DOHH2 (cell line): ENCODE measurements around the gene KIF2A.

ENCODE experiments used
- H3F3A ChIP-seq: fragments of 200-600 bp; sonication (generic), shearing (Covaris generic); 2 replicates; pipeline ENCODE4 v1.6.0; 2016; ENCODE audit warnings: antibody characterized with exemption, mild to moderate bottlenecking; ENCODE audit not compliant: control insufficient read depth, insufficient read depth
- H3K27ac ChIP-seq: fragments of 200-600 bp; sonication (generic); 2 replicates; pipeline ENCODE4 v1.5.1; 2014; ENCODE audit warnings: low read depth, mild to moderate bottlenecking, low read length, moderate library complexity
- H3K27me3 ChIP-seq: fragments of 200-600 bp; sonication (generic); 2 replicates; pipeline ENCODE4 v1.6.1; 2014; ENCODE audit warnings: mild to moderate bottlenecking, low read length, mixed read lengths; ENCODE audit not compliant: control insufficient read depth
- H3K36me3 ChIP-seq: fragments of 200-600 bp; sonication (generic); 2 replicates; pipeline ENCODE4 v1.6.1; 2014; ENCODE audit warnings: mild to moderate bottlenecking, low read length, moderate library complexity, mixed read lengths; ENCODE audit not compliant: control insufficient read depth
- H3K4me1 ChIP-seq: fragments of 200-600 bp; sonication (generic); 2 replicates; pipeline ENCODE4 v1.6.1; 2014; ENCODE audit warnings: mild to moderate bottlenecking, low read length, mixed read lengths; ENCODE audit not compliant: control insufficient read depth
- H3K4me2 ChIP-seq: fragments of 200-600 bp; sonication (generic); 2 replicates; pipeline ENCODE4 v1.6.0; 2014; ENCODE audit warnings: mild to moderate bottlenecking, low read length, moderate library complexity
- H3K4me3 ChIP-seq: fragments of 200-600 bp; sonication (generic); 2 replicates; pipeline ENCODE4 v1.5.1; 2014; ENCODE audit warnings: mild to moderate bottlenecking, low read length, mixed read lengths
- H3K79me2 ChIP-seq: fragments of 200-600 bp; sonication (generic); 2 replicates; pipeline ENCODE4 v1.6.1; 2014; ENCODE audit warnings: mild to moderate bottlenecking, low read length, mixed read lengths; ENCODE audit not compliant: control insufficient read depth
- H3K9me2 ChIP-seq: fragments of 200-600 bp; sonication (generic); replicated peaks from 2 replicates; pipeline ENCODE4 v1.6.1; 2014; ENCODE audit warnings: mild to moderate bottlenecking, low read length, mixed read lengths; ENCODE audit not compliant: control insufficient read depth
- H3K9me3 ChIP-seq: fragments of 200-600 bp; sonication (generic); 2 replicates; pipeline ENCODE4 v1.6.1; 2014; ENCODE audit warnings: antibody characterized with exemption, low read length, mixed read lengths; ENCODE audit not compliant: control insufficient read depth, insufficient read depth
- H4K20me1 ChIP-seq: fragments of 200-600 bp; sonication (generic); 2 replicates; pipeline ENCODE4 v1.6.0; 2014; ENCODE audit warnings: low read depth, mild to moderate bottlenecking, antibody characterized with exemption, low read length, moderate library complexity; ENCODE audit not compliant: control insufficient read depth, insufficient read depth
- EZH2phosphoT487 ChIP-seq: fragments of 200-600 bp; sonication (generic); IDR thresholded peaks from 2 replicates; pipeline ENCODE4 v1.6.1; 2017; ENCODE audit warnings: borderline replicate concordance, mild to moderate bottlenecking, antibody characterized with exemption, low read length, moderate library complexity, mixed read lengths
- TF ChIP-seq, protein P1 (sequence below): fragments of 200-600 bp; sonication (generic); IDR thresholded peaks from one replicate; pipeline ENCODE4 v1.5.1; 2014; ENCODE audit warnings: antibody characterized with exemption, mild to moderate bottlenecking, low read depth, low read length; ENCODE audit not compliant: poor library complexity, severe bottlenecking

KIF2A gene

DNA sequence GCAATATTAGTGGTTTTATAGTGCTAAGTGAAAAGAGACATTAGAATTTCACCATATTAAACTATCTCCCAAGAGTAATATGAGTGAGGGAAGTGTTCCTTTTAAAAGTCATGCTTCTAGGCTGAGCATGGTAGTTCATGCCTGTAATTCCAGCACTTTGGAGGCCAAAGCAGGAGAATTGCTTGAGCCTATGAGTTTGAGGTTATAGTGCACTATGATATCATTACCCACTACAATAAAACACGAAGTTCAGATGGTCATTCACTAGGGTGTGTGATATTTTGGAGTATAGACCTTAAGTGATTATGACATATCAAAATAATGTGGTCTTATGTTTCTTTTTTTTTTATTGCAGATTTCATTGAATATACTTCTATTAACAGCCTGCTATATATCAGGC is 6.7 kb downstream of the KIF2A start:
- Histone ChIP-seq H3K4me1 (peaks cover 29% of the 10 kb centered on the region), H3K27me3 (no peaks in the 10 kb centered on the region), H3K79me2 (peaks cover 100% of the 10 kb centered on the region), H3K27ac (no peak overlapping the region), H4K20me1 (peaks cover 38% of the 10 kb centered on the region), H3K9me3 (no peaks in the 10 kb centered on the region), H3K9me2 (no peaks in the 10 kb centered on the region), H3K4me3 (no peak overlapping the region), H3F3A (no peaks in the 10 kb centered on the region), H3K36me3 (peaks cover 54% of the 10 kb centered on the region), H3K4me2 (no peak overlapping the region)
- no peak for TF ChIP-seq EZH2phosphoT487

DNA sequence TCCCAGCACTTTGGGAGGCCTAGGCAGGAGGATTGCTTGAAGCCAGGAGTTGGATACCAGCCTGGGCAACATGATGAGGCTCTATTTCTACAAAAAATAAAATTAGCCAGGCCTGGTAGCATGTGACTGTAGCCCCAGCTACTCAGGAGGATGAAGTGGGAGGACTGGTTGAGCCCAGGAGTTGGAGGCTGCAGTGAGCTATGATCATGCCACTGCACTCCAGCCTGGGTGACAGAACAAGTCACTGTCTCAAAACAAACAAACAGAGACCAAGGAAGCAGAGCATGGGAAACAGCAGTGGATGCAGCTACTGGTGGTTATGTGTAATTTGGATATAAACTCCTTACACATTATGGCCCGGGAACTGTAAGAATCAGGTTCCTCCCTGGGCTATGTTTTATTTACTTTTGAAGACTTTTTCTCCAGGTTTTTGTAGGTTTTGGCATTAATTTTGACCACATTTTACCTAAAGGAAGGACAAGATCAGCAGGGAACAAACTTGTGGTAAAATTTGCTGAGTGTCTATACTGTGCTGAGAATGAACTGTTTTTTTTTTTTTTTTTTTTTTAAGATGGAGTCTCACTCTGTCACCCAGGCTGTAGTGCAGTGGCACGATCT is 8.3 kb downstream of the KIF2A start:
- Histone ChIP-seq H3K9me3 (no peaks in the 10 kb centered on the region), H4K20me1 (peaks cover 36% of the 10 kb centered on the region), H3K9me2 (no peaks in the 10 kb centered on the region), H3K4me1 (peaks cover 13% of the 10 kb centered on the region), H3K79me2 (peaks cover 100% of the 10 kb centered on the region), H3F3A (no peaks in the 10 kb centered on the region), H3K27ac (no peak overlapping the region), H3K27me3 (no peaks in the 10 kb centered on the region), H3K4me2 (no peak overlapping the region), H3K36me3 (peaks cover 43% of the 10 kb centered on the region), H3K4me3 (no peak overlapping the region)
- TF ChIP-seq, protein P1, sequence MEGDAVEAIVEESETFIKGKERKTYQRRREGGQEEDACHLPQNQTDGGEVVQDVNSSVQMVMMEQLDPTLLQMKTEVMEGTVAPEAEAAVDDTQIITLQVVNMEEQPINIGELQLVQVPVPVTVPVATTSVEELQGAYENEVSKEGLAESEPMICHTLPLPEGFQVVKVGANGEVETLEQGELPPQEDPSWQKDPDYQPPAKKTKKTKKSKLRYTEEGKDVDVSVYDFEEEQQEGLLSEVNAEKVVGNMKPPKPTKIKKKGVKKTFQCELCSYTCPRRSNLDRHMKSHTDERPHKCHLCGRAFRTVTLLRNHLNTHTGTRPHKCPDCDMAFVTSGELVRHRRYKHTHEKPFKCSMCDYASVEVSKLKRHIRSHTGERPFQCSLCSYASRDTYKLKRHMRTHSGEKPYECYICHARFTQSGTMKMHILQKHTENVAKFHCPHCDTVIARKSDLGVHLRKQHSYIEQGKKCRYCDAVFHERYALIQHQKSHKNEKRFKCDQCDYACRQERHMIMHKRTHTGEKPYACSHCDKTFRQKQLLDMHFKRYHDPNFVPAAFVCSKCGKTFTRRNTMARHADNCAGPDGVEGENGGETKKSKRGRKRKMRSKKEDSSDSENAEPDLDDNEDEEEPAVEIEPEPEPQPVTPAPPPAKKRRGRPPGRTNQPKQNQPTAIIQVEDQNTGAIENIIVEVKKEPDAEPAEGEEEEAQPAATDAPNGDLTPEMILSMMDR: no peak
- no peak for TF ChIP-seq EZH2phosphoT487

DNA sequence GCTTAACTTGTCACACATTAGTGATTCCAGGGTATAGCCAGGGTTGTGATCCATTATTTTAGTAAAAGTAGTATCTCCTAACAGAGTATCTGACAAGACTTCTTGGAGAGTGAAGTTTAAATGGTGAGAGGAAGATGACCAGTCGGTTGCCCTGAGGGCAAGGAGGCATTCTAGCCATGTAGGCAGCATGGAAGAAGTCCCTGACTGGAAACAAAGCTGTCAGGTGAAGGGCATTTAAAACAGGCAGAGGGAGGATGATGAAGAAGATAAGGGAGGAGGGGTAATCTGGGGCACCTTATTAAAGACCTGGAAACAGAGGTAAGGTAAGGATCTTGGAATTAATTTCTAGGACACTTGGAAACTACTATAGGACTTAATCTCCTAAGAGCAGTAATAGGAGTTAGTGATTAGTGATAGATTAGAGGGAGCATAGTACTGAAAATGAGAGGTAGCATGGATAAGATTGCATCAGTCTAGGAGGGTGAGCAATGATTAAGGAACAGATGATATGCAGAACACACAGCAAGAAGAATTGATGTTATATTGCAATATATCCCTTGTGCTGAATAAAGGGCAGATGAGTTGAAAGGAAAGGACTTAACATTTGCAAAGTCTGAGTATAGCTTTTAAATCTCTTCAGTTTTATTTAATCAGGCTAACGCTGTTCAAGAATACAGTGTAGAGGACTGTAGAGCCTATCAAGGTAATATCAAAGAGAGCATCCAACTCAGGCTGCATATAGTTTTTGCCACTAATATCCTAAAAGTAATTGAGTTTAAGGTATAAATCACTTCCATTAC is 9.6 kb downstream of the KIF2A start:
- Histone ChIP-seq H3K36me3 (peaks cover 33% of the 10 kb centered on the region), H3K4me3 (no peak overlapping the region), H3K4me1 (peaks cover 3% of the 10 kb centered on the region), H3K9me3 (no peaks in the 10 kb centered on the region), H3K79me2 (peaks cover 100% of the 10 kb centered on the region), H3K27me3 (no peaks in the 10 kb centered on the region), H4K20me1 (peaks cover 34% of the 10 kb centered on the region), H3K27ac (no peak overlapping the region), H3F3A (no peaks in the 10 kb centered on the region), H3K4me2 (no peak overlapping the region), H3K9me2 (no peaks in the 10 kb centered on the region)
- TF ChIP-seq, protein P1: no peak
- no peak for TF ChIP-seq EZH2phosphoT487

DNA sequence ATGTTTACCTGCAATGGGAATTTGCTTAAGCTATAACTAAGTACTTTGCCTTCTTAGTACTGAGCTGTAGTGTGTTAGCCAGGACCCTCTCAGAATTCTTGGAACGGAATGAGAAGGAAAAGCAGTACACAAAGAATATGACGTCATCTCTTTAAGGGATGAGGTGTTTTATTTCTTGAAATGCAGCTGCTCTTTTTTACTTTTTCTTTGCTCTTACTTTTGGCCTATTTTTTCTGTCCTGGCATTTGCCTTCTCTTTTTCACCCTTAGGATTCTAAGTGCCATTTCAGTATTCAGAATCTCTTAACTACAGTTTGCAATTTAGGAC is 10.1 kb downstream of the KIF2A start:
- H3K27me3 ChIP-seq: no peaks in the 10 kb centered on the region
- H3K4me3 ChIP-seq: no peak overlapping the region
- H4K20me1 ChIP-seq: peaks cover 31% of the 10 kb centered on the region

More for the DNA sequence above, 10.1 kb downstream of the KIF2A start:
- Histone ChIP-seq H3K9me2 (no peaks in the 10 kb centered on the region), H3K4me2 (no peak overlapping the region), H3F3A (no peaks in the 10 kb centered on the region), H3K9me3 (no peaks in the 10 kb centered on the region), H3K4me1 (no peaks in the 10 kb centered on the region), H3K27ac (no peak overlapping the region), H3K36me3 (peaks cover 32% of the 10 kb centered on the region), H3K79me2 (peaks cover 100% of the 10 kb centered on the region)
- TF ChIP-seq, protein P1: no peak
- TF ChIP-seq EZH2phosphoT487: no peak
